H1 (cell line): ENCODE results near the gene ZFP36L1. TPM values are rescaled to one million over a fixed set of nuclear protein-coding genes. Genes with fewer than 3 reads are reported as not detected.

Experiments used
- FOSL1 ChIP-seq: IDR thresholded peaks from 2 replicates; pipeline ENCODE4 v1.6.1; 2011; ENCODE audit warnings: mild to moderate bottlenecking, low read depth, low read length, moderate library complexity; ENCODE audit not compliant: insufficient read depth
- NRF1 ChIP-seq: IDR thresholded peaks from 2 replicates; pipeline ENCODE4 v1.6.1; 2011; ENCODE audit warnings: mild to moderate bottlenecking, low read depth, low read length, improper control_type of control experiment
- RXRA ChIP-seq: IDR thresholded peaks from 2 replicates; pipeline ENCODE4 v1.6.1; 2011; ENCODE audit warnings: low read depth, mild to moderate bottlenecking, low read length, moderate library complexity; ENCODE audit not compliant: insufficient read depth
- SP1 ChIP-seq: IDR thresholded peaks from 2 replicates; pipeline ENCODE4 v1.6.1; 2011; ENCODE audit warnings: low read depth, low read length
- SP2 ChIP-seq: IDR thresholded peaks from 2 replicates; pipeline ENCODE4 v1.6.1; 2012; ENCODE audit warnings: mild to moderate bottlenecking, low read length, inconsistent platforms
- TBP ChIP-seq: IDR thresholded peaks from 2 replicates; pipeline ENCODE4 v1.6.1; 2011; ENCODE audit warnings: low read depth, low read length, improper control_type of control experiment
- polyA plus RNA-seq, 7 experiments: library from polyadenylated mRNA; depleted of rRNA in 3 of 7; stranded (reverse) in 5 of 7; unstranded in 2 of 7; fragments of >200 nt in 5 of 7; fragments of 200-250 nt in 2 of 7; gene quantifications; 1 replicate in 5 of 7; 2 replicates in 1 of 7; 4 replicates in 1 of 7; pipeline versions ENCODE4 v1.2.1 to v1.2.3, GENCODE V29; 2011 to 2013; ENCODE audit warnings: missing spikeins in 2 of 7, mixed read lengths in 2 of 7
- total RNA-seq: library from RNA; stranded (reverse); fragmentation: NEBNext Ultra II Directional; extraction: Animal tissue kit (Norgen Biotek cat#: 25700); gene quantifications from 2 replicates; pipeline ENCODE4 v1.2.1, GENCODE V29; 2021

Gene ZFP36L1
- total and polyA plus RNA-seq, 2 of the 8 experiments (the other 6 are each of a cell fraction or from before 2014, with no cell fraction given) = 80.4 to 132 TPM

DNA sequence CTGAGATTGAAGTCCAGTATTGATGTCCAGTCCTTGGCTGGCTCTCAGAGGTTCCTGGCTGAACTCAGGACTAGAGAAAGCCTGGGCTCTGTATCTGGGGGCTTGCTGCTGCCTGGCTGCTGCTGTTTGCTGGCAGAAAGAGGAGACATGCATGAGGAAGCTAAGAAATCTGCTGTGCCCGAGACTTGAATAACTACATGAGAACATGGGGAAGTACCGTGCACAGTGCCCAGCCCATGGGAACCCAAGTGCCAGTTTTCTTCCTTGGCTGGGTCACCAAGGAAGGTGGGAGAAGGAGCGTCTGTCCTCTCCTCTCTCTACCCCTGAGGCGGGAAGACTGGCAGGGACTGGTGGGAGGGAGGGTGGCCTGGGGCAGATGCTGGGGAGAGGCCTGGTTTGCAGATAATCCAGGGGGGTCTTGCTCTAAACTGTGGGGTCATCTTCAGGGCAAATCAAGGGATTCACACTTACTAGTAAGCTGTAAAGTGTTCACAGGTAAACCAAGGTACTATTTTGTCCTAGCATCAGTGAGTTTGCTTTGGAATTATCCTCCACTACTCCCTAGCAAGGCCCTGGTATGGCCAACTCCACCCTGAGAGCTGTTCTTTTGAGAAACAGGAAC, 13.8 kb upstream of the ZFP36L1 start (continued):
- no peak for TF ChIP-seq SP2
- no peak for TF ChIP-seq TBP
- no peak for TF ChIP-seq SP1
- TF ChIP-seq NRF1 = no peak
- no peak for TF ChIP-seq FOSL1
- TF ChIP-seq RXRA = no peak
